ENCODE measurements around the gene ENTREP1.

DNA sequence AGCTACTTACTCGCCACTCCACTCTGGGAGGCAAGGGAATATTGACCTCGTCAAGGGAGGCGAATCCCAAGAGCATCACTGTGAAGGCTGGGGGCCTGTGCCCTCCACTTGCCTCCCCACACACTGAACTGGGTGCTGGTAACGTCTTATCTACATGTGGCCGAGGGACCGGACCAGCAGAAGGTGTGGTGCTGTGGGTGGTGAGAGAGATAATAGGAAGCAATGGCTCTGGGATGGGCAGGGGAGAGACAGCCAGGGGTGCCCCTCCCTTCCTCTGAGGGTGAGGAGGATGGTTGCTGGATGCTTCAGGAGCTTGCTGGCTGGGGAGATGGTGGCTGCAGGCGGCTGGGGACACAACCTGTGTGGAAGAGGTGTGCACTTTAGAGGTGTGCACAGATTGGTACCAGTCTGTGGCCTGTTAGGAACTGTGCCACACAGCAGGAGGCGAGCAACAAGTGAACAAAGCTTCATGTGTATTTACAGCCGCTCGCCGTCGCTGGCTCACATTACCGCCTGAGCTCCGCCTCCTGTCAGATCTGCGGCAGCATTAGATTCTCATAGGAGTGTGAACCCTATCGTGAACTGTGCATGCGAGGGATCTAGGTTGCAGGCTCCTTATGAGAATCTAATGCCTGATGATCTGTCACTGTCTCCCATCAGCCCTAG lies 100.3 kb downstream of the ENTREP1 start:
- TF ChIP-seq POLR2AphosphoS5 (IDR thresholded peaks at IDR 0.05) (no peak), EP300 (IDR thresholded peaks at IDR 0.05) (no peak)
- TF ChIP-seq, protein P1, sequence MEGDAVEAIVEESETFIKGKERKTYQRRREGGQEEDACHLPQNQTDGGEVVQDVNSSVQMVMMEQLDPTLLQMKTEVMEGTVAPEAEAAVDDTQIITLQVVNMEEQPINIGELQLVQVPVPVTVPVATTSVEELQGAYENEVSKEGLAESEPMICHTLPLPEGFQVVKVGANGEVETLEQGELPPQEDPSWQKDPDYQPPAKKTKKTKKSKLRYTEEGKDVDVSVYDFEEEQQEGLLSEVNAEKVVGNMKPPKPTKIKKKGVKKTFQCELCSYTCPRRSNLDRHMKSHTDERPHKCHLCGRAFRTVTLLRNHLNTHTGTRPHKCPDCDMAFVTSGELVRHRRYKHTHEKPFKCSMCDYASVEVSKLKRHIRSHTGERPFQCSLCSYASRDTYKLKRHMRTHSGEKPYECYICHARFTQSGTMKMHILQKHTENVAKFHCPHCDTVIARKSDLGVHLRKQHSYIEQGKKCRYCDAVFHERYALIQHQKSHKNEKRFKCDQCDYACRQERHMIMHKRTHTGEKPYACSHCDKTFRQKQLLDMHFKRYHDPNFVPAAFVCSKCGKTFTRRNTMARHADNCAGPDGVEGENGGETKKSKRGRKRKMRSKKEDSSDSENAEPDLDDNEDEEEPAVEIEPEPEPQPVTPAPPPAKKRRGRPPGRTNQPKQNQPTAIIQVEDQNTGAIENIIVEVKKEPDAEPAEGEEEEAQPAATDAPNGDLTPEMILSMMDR (IDR thresholded peaks at IDR 0.05), result no peak

All from upper lobe of left lung (tissue), 4 donors.